Activated naive CD4-positive, alpha-beta T cell (primary cell): ENCODE data around the gene LRG1.
A peak's percentile ranks its signal among the peaks of the same experiment; 100 is the strongest.
"Not testable (repeated sequence)": the region's sequence is repeated elsewhere in the genome, so short reads cannot be mapped to it uniquely, and the experiment has no call there.

Experiments used
- DNase-seq, 4 experiments: peaks; one replicate each; lab custom pipeline; 2025; lab: John Stamatoyannopoulos, UW

The LRG1 gene

DNA sequence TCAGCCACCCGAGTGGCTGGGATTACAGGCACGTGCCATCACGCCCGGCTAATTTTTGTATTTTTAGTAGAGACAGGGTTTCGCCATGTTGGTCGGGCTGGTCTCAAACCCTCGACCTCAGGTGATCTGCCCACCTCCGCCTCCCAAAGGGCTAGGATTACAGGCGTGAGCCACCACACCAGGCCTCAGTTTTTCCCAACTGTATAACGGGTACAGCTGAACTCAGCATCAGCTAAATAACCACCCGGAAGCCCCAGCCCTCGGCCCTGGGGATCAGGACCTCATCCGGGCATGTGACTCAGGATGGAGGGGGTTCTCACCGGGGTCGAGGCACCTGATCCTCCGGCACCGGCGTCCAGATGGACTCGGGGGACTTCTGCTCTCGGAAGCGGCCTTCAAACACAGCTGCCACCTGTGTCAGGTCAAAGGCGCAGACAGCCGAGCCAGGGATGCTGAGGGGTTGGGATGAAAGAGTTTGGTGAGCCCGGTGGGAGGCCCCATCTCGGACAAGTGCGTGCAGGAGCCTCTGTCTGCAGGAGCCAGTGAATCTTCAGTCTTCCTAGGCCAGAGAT, 10.7 kb upstream of the LRG1 start:
- no peak for DNase-seq

DNA sequence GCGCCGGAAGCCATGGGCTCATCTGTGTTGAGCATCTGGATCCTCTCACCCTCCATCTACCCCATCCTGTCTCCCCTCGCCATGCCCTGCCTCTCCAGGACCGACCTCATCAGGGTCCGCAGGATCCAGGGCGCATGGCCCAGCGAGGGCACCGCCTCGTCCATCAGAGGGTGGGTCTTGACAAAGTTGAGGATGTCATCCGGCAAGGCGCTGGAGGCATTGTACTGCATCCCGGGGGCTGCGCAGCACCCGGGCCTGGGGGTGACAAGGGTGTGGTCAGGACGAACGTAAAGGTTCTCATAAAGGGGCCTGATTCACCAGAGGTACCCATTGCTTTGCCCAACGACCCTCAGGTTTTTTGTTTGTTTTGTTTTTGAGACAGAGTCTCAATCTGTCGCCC, 10.2 kb upstream of the LRG1 start:
- DNase-seq: no peak

DNA sequence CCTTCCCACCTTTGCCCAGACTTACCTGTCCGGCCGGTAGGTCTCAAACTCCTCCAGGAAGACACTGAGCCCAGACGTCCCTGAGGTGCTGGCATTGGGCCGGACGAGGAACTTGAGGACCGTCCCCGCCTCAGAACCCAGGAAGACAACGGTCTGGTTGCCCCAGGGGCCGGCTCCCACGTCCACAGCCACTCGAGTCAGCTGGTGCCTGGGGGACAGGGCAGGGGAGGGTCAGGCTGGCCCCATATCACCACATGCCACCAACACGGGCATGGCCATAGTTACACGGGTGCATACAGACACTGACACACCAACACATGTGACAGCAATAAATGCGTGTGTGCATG, 8.4 kb upstream of the LRG1 start:
- no peak for DNase-seq

DNA sequence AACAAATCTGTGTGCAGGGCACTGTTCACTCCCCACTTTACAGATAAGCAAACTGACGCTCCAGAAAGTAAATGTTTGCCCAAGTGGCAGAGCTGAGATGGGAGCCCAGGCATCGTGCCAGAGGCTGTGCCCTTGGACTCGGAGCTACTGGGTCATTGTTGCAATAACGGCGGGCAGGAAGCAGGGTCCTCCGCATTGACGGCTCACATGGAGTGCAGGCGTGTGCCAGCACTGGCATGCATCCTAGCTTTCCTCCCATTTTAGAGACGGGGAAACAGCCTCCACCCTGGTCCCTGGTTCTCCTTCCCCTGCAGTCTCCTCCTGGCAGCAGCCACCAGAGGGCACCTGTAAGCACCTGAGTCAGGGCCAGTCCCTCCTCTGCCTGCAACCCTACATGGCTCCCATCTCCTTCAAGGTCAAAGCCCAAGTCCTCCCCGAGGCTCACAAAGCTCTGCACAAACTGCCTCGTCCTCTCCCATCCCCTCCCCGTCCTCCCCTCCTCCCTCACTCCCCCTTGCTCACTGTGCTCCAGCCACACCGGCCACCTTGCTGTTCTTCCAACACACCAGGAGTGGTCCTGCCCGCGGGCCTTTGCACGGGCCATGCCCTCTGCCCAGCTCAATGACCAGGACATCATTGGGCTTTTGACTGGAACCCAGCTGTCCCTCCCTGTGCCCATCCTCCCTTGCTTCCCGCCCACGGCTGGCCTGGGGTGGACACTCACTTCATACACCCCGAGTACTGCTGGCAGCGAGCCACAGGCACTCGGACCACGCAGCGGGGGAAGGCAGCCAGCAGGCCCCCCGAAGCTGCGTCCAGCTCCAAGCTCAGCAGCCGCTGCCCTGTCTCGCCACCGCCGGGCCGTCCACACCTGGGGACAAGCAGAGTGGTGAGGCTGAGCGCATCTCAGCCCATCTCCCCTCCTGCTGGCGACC, 7.7 kb upstream of the LRG1 start:
- DNase-seq: no peak

DNA sequence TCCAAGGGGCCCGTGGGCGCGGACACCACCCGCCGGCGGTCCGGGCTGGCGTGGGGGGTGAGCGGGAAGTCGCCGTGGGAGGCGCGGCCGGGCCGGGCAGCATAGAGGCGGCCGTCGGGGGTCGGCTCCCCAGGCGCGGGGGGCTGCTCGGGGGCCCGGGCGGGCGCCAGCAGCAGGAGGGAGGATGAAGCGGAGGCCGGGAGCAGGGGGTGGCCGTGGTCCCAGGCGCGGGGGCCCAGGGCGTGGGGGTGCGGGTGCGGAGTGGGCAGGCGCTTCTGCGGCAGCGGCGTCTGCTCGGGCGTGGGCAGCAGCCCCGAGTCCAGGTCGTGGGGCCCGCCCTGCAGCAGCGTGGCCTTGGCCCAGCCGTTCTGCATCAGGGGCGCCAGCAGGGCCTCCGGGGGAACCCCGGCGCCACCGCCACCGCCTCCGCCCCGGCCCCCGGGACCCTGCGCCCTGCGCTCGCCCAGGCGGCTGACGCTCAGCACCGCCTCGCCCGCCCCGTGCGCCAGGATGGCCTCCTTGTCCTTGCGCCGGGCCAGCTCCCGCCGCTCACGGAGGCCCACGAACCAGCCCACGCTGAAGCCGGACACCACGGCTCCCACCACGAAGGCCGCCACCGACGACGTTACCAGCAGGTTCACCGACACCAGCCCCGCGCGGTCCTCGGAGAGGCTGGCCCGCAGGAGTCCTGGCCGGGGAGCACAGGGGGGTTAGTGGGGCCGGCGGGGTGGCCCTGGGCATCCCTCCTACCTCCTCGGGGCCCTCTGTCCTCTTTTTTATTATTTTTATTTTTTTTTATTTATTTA, 4.2 kb upstream of the LRG1 start:
- no peak for DNase-seq

DNA sequence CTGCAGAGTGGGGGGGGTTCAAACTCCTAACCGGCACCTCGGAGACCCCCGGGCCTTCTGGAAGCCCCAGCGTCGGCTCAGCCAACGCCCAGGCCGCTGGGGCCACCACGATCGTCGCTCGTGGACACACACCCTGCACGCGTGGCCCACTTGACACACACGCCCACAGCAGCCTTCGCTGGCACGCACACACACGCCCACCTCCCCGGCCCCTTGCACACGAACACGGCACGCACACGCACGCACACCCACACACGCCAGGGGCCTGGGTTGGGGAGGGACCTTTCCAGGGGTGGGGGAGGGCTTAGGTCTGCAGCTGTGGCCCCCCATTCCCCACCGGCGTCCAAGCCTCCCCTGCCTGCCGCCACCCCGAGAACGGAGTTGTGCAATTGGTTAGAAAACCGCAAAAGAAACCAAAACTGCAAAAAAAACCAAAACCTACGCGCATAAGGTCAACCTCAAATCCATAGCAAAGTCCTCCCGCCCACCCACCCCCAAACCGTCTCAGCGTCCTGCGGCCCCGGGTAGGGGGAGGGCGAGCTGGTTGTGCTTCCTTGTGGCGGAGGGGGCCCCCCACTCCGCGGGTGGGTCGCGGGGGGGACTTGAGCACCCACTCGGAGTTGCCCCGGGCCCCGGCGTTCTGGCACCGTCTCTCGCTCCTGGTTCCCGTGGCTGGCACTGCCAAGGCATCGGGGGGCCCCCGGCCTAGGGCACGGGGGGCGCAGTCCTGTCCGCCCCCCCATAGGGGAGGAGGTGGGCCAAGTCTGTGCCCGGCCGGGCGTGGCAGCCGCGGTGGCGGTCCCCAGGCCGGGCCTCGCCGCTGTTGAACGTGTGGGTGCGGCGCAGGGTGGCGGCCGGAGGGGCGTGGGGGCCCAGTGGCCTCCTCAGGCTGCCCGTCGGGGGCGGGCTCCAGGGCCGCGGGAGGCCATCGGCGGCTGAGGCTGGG, 3.3 kb upstream of the LRG1 start:
- no peak for DNase-seq

DNA sequence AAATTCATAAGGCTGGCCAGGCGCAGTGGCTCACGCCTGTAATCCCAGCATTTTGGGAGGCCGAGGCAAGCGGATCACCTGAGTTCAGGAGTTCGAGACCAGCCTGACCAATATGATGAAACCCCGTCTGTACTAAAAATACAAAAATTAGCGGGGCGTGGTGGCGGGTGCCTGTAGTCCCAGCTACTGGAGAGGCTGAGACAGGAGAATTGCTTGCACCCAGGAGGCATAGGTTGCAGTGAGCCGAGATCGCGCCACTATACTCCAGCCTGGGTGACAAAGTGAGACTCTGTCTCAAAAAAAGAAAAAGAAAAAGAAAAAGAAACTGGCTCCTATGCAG, 1.9 kb upstream of the LRG1 start:
- not testable (repeated sequence) for DNase-seq

DNA sequence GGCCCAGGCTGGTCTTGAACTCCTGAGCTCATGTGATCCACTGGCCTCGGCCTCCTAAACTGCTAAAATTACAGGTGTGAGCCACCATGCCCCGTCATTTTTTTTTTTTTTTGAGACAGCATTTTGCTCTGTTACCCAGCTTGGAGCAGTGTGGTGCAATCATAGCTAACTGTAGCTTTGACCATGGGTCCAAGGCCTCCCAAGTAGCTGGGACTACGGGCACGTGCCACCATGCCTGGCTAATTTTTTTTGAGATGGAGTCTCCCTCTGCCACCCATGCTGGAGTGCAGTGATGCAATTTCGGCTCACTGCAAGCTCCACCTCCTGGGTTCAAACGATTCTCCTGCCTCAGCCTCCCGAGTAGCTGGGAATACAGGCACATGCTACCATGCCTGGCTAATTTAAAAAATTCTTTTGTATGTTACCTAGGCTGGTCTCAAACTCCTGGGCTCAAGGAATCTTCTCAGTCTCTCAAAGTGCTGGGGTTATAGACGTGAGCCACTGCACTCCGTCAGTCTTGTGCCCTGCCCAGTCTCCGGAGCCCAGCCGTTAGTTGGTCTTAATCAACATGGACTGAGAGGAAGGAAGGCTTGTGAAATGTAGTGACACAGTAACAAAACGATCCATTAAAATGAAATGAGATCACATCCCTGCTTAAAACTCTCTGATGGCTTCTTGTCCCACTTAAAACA, 1.4 kb upstream of the LRG1 start:
- no peak for DNase-seq

DNA sequence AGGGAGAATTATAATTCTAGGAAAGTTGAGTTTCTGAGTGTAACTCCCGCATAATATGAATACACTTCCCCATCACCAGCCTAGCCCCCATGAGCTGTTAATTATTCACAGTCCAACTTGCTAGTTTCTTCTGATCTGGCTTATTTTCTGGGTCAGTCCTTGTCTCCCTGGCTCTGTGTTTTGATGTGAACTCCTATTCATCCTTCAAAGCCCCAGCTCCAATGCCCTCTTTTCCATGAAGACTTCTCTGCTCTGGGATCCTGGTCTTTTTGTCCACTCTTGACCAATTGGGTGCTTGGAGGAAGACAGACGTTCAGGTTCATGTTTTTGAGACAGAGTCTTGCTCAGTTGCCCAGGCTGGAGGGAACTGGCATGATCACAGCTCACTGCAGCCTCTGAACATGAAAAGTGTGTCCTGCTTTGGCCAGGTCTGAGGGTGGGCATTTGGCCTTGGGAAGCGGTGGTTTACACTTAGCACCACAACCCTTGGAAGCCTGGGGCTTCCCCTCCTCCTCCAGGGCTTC, 605 bp downstream of the LRG1 start:
- no peak for DNase-seq

DNA sequence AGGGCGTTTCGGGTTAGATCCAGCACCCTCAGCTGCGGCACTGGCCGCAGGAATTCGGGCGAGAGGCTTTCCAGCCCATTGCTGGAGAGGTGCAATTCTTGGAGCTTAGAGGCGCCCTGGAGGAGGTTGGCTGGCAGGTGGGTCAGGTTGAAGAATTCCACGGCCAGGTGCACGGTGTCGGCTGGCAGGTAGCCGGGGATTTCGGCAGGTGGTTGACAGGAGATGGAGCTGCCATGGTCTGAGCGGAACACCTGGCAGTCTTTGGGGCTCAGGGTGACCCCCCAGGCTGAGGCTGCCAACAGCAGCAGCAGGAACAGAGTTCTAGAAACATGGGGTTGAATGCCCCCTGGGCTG, 1.3 kb downstream of the LRG1 start:
- no peak for DNase-seq

DNA sequence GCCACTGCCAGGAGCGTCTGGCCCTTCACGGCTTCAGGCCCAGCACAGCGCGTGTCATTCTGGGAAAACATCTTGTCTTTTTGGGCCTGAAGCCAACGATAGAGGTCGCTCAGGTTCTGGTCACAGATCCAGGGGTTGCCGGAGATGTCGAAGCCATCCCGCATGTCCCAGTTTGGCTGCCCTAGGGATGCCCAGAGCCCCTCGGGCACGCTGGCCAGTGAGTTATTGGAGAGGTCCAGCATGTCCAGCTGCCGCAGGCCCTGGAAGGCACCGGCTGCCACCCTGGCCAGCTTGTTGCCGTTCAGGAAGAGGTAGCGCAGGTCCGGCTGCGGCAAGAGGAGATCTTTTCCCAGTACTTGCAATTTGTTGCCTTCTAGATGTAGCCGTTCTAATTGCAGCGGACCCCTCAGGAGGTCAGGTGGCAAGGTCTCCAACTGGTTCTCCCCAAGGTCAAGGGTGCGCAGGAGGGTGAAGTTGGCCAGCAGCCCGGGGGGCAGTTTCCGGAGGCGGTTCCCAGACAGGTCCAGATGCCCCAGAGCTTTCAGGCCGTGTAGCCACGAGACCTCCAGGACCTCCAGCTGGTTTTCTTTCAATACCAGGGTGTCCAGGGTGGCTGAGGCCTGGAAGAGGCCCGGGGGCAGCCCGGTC, 1.8 kb downstream of the LRG1 start:
- DNase-seq: no peak

DNA sequence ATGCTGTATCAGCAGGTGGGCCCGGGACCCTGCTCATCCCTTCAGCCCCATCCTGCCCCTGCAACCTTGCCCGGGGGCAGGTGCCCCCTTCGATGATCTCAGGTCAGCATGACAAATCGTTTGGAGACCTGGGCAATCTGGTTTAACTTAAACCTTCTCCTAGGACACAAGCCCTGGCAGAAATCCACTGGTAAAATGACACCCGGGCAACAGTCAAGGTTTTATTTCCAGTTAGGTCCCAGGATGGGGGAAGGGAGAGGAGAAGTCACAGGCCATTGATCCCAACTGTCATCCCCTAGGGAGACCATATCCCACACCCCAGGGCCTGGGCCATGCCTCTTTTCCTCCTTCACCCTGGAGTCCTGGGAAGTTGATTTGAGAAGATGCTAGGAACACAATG, 3.0 kb downstream of the LRG1 start:
- no peak for DNase-seq

DNA sequence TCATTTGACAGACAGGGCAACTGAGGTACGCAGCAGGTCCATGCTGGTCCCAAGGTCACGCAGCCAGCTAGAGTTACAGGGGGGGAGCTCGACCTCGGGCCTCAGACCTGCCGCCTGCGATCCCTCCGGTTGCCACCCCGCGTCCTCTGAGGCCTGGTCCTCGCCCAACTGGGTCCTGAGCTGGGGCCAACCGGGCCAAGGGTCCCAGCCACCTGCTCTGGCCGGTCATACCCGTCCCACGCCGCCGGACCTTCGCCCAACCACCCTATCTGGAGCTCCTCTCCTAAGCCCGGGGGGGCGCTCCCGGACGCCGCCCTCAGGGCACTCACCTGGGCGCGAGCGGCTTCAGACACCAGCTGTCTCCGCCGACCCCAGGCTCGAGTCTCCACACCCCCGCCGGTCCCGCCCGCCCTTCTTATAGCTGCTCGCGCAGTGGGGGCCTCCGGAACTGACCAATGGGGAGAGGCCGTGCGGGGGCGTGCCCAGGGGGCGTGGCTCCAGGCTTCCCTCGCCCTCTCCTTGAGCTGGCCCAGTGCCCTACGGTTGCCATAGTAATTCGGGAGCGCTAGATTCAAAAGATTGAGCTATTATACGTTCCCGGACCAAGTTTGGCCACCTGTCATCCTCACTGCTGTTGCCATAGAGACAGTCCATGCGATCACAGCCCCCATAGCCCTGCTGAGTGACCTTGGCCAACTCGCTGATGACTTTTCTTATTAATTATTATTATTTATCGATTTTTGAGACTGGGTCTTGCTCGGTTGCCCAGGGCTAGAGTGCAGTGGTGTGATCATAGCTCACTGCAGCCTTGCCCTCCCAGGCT, 4.8 kb downstream of the LRG1 start, which contains the start of gene PLIN5:
TSS of gene PLIN5 (minus strand) at position 389 of the 823 bp plus-strand sequence. CDS start 1,150 bp downstream, outside the sequence.
- peak in 2 of 4 experiments; percentile 13 to 40 for DNase-seq

DNA sequence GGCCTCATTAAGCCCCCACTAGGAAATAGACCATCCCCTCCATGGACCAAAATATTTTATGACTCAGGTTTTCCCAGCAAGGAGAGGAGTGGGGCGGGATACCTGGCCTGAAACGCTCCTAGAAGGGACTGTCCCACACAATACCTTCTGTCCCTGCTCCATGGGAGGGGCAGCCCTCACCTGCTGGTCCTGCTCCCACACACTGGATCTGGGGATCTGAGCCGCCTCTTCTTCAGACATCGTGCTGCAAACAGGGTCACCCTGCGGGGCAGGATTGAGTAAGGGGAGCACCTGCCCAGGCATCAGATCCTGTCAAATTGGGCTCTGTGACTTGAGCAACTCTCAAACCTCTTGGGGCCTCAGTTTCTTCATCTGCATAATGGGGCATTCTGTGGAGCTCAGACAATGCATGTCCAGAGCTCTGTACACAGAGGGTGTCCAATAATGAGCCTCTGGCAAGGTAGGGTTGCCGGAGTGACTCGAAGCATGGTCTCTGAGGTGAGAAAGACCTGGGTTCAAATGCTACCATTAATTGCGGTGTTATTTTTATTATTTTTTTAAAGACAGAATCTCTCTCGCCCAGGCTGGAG, 5.9 kb downstream of the LRG1 start:
- no peak for DNase-seq

DNA sequence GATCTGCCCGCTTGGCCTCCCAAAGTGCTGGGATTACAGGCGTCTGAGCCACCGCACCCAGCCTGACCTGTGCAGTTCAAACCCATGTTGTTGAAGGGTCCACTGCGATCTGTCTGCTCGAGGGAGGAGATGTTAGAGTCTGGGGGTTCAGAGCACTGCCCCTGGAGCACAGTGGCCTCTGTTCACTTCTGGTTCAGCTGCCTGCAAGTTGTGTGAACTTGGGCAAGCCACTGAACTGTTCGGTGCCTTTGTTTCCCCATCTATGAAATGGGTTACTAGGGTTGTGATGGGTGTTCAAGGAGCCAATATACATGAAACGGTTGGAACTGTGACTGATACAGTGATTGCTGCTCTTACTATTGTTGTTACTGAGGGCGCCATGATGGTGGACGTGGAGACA, 6.5 kb downstream of the LRG1 start:
- DNase-seq: no peak

DNA sequence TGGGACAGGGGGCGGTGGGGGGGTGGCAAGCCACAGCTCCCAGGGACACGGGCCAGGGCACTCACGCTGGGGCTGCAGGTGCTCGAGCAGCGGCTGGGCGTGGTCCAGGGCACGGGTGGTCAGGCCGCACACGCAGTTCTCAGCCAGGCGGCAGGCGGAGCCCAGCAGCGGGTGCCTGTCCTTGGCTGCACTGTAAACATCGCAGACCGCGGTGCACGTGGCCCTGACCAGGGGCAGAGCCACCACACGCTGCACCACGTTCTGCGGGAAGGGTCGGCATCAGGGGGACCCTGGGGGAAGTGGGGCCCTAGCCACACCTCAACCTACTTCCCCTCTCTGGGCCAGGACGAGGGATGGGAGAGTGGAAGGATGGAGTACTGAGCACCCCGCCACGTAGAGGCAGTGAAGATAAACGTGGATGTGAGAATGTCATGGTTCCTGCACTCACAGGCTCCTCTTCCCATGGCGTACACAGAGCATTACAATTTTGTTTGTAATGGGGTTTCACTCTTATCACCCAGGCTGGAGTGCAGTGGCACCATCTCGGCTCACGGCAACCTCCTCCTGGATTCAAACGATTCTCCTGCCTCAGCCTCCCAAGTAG, 8.2 kb downstream of the LRG1 start:
- no peak for DNase-seq

DNA sequence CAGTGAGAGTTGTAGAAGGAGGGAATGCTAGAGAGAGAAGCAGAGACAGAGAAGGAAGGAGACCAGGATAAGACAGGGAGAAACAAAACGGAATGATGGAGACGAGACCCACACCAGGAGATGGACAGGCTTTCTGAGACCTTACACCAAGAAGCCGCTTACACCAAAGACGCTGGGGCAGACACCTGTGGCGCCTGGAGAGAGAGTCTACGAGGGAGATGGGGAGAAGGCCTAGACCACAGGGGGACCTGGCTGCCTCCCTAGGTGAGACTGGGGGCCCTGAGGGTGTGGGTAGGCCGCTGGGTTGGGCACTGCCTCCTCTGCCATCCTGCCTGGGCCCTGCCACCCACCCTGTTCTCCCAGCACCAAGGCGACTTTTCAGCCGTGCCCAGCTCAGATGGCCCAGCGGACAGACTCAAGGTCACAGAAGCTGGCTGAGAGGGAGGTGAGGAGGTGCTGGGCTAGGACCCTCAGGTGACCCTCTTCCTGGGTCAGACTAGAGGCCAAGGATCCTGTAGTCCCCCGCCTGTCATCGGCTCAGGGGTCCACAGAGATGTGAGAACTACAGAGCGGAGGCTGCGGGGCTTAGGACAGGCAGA, 9.8 kb downstream of the LRG1 start:
- DNase-seq: no peak

DNA sequence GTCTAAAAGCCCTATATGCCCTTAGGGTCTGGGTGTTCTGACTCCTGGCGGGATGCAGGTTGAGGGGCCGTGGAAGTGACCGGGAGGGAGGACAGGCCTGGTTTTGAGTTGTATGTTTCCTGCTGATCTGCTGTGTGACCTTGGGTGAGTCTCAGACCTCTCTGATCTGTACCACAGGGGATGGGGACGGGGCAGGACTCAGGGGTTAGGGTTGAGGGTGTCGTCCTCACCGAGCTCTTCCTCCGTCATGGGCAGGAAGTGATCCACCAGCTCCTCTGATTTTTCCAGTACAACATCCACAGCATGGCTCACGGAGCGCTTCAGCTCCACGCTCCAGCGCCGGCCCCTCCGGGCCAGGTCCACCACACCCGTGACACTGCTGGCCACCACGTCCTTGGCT, 11.0 kb downstream of the LRG1 start:
- no peak for DNase-seq
